Kidney tubule cell (primary cell): ENCODE results near the gene TXLNA.

Experiments used
- DNase-seq: peaks from one replicate; pipeline ENCODE4 v3.0.0-alpha.2; 2018; ENCODE audit warnings: low spot score

The TXLNA gene

GRCh38 chr1:32184650-32185049 is 5.2 kb downstream of the TXLNA start:
- DNase-seq, result no peak

- DNase-seq, result no peak
Observed at GRCh38 chr1:32186077-32186476, 6.6 kb downstream of the TXLNA start.

DNA sequence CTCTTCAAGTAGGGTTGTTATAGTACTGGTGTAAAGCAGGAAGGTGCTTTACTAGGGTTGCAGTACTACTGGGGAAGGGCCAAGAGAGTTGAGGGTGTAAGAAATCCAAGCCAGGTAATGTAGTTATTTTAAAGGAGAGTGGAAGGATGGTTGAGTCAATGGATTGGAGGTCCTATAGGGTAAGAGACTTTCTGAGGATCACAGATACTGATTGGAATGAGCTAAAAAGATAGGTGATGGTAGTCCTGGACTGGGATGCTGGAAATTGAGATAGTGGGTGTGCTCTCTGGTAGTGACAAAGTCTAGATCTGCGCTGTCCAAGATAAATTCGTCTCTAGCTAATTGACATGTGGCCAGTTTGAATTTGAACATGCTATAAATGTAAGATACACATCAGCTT is 7.0 kb downstream of the TXLNA start:
- DNase-seq, result no peak

GRCh38 chr1:32187850-32188249 is 8.4 kb downstream of the TXLNA start:
- DNase-seq, result no peak

DNA sequence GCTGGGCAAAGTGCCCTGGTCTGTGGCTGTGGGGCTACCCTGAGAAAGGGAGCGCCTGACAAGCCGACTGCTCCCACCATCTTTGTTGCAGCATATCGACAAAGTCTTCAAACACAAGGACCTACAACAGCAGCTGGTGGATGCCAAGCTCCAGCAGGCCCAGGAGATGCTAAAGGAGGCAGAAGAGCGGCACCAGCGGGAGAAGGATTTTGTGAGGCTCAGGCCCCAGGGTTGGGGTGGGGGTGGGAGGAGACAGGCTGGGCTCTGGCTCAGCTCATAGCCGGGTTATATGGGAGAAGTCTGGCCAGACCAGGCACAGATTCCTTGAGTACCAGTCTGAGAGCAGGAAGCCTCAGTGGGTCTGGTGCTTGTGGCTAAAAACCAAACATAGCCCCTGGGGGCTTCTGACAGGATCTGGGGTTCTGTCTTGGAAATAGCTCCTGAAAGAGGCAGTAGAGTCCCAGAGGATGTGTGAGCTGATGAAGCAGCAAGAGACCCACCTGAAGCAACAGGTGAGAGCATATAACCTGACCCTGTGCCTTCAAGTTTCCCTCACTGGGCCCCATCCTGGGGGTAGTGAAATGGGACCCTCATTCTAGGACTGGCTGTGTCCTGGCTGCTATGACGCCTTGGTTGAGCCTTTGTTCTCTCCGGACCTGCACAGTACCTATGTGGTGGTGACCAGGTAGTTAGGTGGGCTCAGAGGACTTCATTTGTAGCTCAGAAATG is 12.9 kb downstream of the TXLNA start:
- DNase-seq, result no peak

DNA sequence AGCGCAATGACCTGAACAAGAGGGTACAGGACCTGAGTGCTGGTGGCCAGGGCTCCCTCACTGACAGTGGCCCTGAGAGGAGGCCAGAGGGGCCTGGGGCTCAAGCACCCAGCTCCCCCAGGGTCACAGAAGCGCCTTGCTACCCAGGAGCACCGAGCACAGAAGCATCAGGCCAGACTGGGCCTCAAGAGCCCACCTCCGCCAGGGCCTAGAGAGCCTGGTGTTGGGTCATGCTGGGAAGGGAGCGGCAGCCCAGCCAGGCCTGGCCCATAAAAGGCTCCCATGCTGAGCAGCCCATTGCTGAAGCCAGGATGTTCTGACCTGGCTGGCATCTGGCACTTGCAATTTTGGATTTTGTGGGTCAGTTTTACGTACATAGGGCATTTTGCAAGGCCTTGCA is 15.5 kb downstream of the TXLNA start:
- no peak for DNase-seq

DNA sequence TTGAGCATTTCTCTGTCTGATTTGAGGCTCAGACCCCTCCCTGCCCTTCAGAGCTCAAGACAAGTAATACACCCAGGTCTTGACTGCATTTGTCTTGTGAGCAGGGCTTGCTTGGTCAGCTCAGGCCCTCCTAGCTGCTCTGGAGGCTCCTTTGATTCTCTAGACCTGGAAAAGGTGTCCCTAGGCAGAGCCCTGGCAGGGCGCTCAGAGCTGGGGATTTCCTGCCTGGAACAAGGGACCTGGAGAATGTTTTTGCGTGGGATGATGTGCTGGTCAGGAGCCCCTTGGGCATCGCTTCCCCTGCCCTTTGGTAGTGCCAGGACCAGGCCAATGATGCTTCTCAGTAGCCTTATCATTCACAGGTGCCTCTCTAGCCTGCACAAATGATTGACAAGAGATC is 16.1 kb downstream of the TXLNA start:
- no peak for DNase-seq

- DNase-seq, result no peak
Observed at GRCh38 chr1:32195972-32196823, 16.7 kb downstream of the TXLNA start.

DNA sequence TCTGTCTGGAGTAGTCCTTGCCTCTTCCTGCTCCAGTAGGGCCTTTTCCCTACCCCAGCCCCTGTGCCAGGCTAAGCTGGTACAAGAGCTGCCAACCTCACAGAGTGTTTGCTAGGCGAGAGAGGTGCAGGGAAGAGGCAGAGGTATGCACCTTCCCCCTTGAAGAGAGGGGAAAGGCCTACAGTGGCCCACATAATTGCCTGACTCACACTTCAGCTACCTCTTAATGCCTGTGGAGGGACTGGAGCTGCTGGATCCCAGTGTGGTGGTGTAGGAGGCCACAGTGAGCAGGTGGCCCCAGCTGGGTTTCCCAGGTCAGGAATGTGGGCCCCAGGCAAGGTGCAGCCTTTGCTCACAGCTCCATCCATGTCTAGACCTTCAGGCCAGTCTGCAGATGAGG is 17.6 kb downstream of the TXLNA start:
- DNase-seq, result peak; percentile 41

DNA sequence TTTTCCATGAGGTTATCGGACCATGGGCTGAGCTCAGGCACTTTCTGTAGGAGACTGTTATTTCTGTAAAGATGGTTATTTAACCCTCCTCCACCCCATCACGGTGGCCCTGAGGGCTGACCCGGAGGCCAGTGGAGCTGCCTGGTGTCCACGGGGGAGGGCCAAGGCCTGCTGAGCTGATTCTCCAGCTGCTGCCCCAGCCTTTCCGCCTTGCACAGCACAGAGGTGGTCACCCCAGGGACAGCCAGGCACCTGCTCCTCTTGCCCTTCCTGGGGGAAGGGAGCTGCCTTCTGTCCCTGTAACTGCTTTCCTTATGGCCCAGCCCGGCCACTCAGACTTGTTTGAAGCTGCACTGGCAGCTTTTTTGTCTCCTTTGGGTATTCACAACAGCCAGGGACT is 18.4 kb downstream of the TXLNA start:
- DNase-seq, result no peak

- DNase-seq, result no peak
Observed at GRCh38 chr1:32198237-32199042, 19.0 kb downstream of the TXLNA start.

- DNase-seq, result no peak
Observed at GRCh38 chr1:32199043-32199716, 19.7 kb downstream of the TXLNA start.

DNA sequence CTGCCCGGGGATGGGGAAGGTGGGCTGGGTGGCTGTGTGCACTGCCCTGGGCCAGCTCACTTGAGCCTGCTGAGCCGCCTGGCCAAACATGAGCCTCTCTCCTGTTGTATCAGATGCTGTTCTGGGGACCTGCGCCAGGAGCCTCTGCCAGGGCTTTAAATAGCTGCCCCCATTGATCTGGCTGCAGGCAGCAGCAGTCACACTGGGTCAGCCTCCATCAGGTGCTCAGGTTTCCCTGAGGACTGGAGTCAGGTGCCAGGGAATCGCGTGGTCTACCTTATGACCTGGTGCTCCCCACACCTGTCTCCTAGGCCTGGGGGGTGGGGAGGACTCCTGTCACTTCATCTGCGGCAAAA is 20.2 kb downstream of the TXLNA start:
- no peak for DNase-seq

- DNase-seq, result peak; percentile 60
Observed at GRCh38 chr1:32200226-32201010, 20.9 kb downstream of the TXLNA start, which contains the start of gene CCDC28B. Gene CCDC28B, plus strand, starts transcription at chr1:32200595. Its CDS starts 1,341 bp downstream, at chr1:32201936.

- peak; percentile 41 for DNase-seq
Observed at GRCh38 chr1:32201011-32201855, 21.8 kb downstream of the TXLNA start.

DNA sequence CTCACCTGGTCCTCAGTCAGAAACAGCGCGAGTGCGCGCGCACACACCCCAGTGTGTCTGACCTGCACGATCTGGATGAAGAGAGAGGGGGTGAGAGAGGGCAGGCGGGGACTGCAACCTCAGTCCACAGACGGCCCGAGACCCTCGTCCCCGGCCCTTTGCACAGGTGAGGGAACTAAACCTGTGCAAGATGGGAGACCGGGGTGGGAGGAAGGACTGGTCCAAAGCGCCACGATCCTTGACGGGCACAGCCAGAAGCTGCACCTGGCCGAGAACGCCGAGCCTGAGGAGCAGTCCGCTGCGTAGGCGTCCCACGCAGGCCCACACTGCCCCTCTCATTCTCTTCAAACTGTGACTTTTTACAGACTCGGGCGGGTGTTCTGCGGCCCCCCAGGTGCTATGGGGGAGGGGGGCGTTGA is 25.5 kb downstream of the TXLNA start:
- no peak for DNase-seq

- DNase-seq, result peak; percentile 89
Observed at GRCh38 chr1:32205401-32206370, 26.2 kb downstream of the TXLNA start, which contains the start of gene IQCC. Gene IQCC, plus strand, starts transcription at chr1:32205671. Its CDS starts 11 bp downstream, at chr1:32205682.

DNA sequence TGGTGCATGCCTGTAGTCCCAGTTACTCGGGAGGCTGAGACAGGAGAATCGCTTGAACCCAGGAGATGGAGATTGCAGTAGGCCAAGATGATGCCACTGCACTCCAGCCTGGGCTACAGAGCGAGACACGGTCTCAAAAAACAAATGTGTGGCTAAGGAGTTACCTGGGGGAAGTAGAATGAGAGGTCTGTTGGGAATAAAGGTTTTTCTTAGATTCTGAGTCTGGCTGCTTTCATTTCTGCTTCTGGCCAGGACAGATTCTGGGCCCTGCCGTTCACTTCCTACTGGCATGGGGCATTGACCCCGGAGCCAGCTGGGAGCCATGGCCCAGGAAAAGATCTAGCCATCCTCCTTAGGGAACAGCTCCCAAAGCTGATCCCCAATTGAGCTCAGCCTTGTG is 29.0 kb downstream of the TXLNA start:
- DNase-seq, result no peak

- DNase-seq, result peak; percentile 94
Observed at GRCh38 chr1:32208891-32209328, 29.4 kb downstream of the TXLNA start, which contains the start of gene DCDC2B. Gene DCDC2B, plus strand, starts transcription at chr1:32209089. Its CDS starts 5 bp downstream, at chr1:32209094.
